GM04504 (cell line): ENCODE measurements around the gene APLP2.

Experiments used
- DNase-seq: peaks from one replicate; pipeline ENCODE4 v3.0.0-alpha.2; 2012; ENCODE audit warnings: low read depth

Gene APLP2

GRCh38 chr11:130145975-130146776, 76.5 kb downstream of the APLP2 start:
- DNase-seq = no peak

GRCh38 chr11:130146796-130147195, 77.1 kb downstream of the APLP2 start:
- DNase-seq = no peak

GRCh38 chr11:130148796-130149326, 79.2 kb downstream of the APLP2 start:
- no peak for DNase-seq

- no peak for DNase-seq
These were observed 81.1 kb downstream of the APLP2 start for GRCh38 chr11:130150790-130151189.

- DNase-seq = no peak
These were observed 81.5 kb downstream of the APLP2 start for GRCh38 chr11:130151196-130151595.

- DNase-seq = peak; percentile 43
These were observed 86.7 kb downstream of the APLP2 start for GRCh38 chr11:130156108-130157022.

GRCh38 chr11:130157101-130157500, 87.4 kb downstream of the APLP2 start:
- no peak for DNase-seq

GRCh38 chr11:130157840-130158239, 88.1 kb downstream of the APLP2 start:
- no peak for DNase-seq

GRCh38 chr11:130159139-130159538, 89.4 kb downstream of the APLP2 start:
- DNase-seq = no peak

- DNase-seq = no peak
These were observed 90.2 kb downstream of the APLP2 start, which contains the start of gene ST14 for GRCh38 chr11:130159657-130160497. TSS of gene ST14 (plus strand) at chr11:130159782. CDS start at chr11:130159980, 198 bp downstream.

GRCh38 chr11:130160498-130161155, 90.9 kb downstream of the APLP2 start:
- no peak for DNase-seq

- DNase-seq = no peak
These were observed 91.9 kb downstream of the APLP2 start for GRCh38 chr11:130161441-130162145.

- no peak for DNase-seq
These were observed 93.0 kb downstream of the APLP2 start for GRCh38 chr11:130162733-130163132.

GRCh38 chr11:130163346-130164220, 93.9 kb downstream of the APLP2 start:
- no peak for DNase-seq

GRCh38 chr11:130164221-130164570, 94.5 kb downstream of the APLP2 start:
- DNase-seq = no peak

GRCh38 chr11:130165601-130166456, 96.1 kb downstream of the APLP2 start:
- no peak for DNase-seq

GRCh38 chr11:130166457-130166784, 96.7 kb downstream of the APLP2 start:
- DNase-seq = peak; percentile 79

GRCh38 chr11:130167146-130167545, 97.5 kb downstream of the APLP2 start:
- no peak for DNase-seq

- no peak for DNase-seq
These were observed 98.4 kb downstream of the APLP2 start for GRCh38 chr11:130168105-130168504.
